Measurements from ENCODE around the gene GSK3B.

GSK3B gene

GRCh38 chr3:120095979-120096426, 1.8 kb upstream of the GSK3B start:
- no peak for DNase-seq (ENCODE audit: low read depth)

- DNase-seq (ENCODE audit: low read depth), result peak; percentile 52
Measured at GRCh38 chr3:120095226-120095978, 1.2 kb upstream of the GSK3B start.

GRCh38 chr3:120094776-120095225, 554 bp upstream of the GSK3B start:
- no peak for DNase-seq (ENCODE audit: low read depth)

GRCh38 chr3:120093119-120093910, 932 bp downstream of the GSK3B start:
- peak; percentile 9 for DNase-seq (ENCODE audit: low read depth)

- DNase-seq (ENCODE audit: low read depth), result no peak
Measured at GRCh38 chr3:120092474-120092873, 1.8 kb downstream of the GSK3B start.

GRCh38 chr3:120090422-120090821, 3.8 kb downstream of the GSK3B start:
- no peak for DNase-seq (ENCODE audit: low read depth)

GRCh38 chr3:120089089-120089488, 5.2 kb downstream of the GSK3B start:
- no peak for DNase-seq (ENCODE audit: low read depth)

GRCh38 chr3:120088622-120089021, 5.6 kb downstream of the GSK3B start:
- no peak for DNase-seq (ENCODE audit: low read depth)

GRCh38 chr3:120081719-120082118, 12.5 kb downstream of the GSK3B start:
- DNase-seq (ENCODE audit: low read depth), result no peak

GRCh38 chr3:120080836-120081235, 13.4 kb downstream of the GSK3B start:
- DNase-seq (ENCODE audit: low read depth), result no peak

- DNase-seq (ENCODE audit: low read depth), result no peak
Measured at GRCh38 chr3:120077731-120078130, 16.5 kb downstream of the GSK3B start.

- DNase-seq (ENCODE audit: low read depth), result no peak
Measured at GRCh38 chr3:120072867-120073525, 21.3 kb downstream of the GSK3B start.

- DNase-seq (ENCODE audit: low read depth), result no peak
Measured at GRCh38 chr3:120071259-120071658, 23.0 kb downstream of the GSK3B start.

- no peak for DNase-seq (ENCODE audit: low read depth)
Measured at GRCh38 chr3:120070263-120070981, 23.8 kb downstream of the GSK3B start.

- DNase-seq (ENCODE audit: low read depth), result no peak
Measured at GRCh38 chr3:120067083-120067482, 27.2 kb downstream of the GSK3B start.

- DNase-seq (ENCODE audit: low read depth), result no peak
Measured at GRCh38 chr3:120066634-120067033, 27.6 kb downstream of the GSK3B start.

GRCh38 chr3:120064641-120065040, 29.6 kb downstream of the GSK3B start:
- DNase-seq (ENCODE audit: low read depth), result no peak

- no peak for DNase-seq (ENCODE audit: low read depth)
Measured at GRCh38 chr3:120062474-120062873, 31.8 kb downstream of the GSK3B start.

GRCh38 chr3:120059081-120059864, 35.0 kb downstream of the GSK3B start:
- no peak for DNase-seq (ENCODE audit: low read depth)

- DNase-seq (ENCODE audit: low read depth), result no peak
Measured at GRCh38 chr3:120057626-120058025, 36.6 kb downstream of the GSK3B start.

- DNase-seq (ENCODE audit: low read depth), result no peak
Measured at GRCh38 chr3:120057029-120057428, 37.2 kb downstream of the GSK3B start.

Data from stimulated activated CD4-positive, alpha-beta T cell treated with anti-CD3 and anti-CD28 coated beads, Interleukin-2, amount 100 ng/mL, for 4 hours (primary cell).